ENCODE data around the gene ZNF800.

DNA sequence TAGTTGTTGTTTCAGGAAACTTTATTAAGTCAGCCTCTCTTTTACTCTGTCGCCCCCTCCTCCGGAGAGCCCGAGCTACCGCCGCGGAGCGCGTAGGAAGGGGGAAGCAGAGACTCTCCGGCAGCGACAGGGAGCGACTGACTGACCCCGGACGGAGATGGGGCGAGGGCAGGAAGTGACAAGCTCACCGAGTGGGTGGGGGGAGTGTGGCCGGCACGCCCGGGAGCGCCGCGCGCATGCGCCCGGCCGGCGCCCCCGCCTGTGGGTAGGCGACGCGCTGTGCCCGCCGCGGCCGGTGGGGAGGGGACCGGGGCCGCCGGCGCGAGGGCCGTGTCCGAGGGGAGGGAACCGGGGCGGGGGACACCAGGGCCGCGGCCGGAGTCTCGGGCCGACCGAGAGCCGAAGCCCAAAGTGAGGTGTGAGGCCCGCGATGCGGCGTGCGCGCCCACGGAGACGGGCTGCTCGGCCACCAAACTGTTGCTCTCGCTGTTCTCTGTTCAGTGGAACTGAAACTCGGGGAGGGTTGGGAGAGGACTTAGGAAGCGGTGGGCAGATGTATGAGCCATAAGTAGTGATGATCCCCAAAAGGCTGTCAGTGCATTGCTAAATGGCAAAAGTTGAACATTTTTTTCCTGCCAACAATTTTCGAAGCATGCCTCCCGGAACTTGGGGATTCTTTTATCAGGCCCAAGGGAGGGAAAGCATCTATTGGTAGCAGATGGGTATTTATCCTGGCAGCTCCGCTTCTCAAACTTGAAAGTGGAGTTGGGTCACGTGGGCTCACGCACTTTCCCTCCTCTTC lies at the start of gene ZNF800:
- TF ChIP-seq, protein P1, sequence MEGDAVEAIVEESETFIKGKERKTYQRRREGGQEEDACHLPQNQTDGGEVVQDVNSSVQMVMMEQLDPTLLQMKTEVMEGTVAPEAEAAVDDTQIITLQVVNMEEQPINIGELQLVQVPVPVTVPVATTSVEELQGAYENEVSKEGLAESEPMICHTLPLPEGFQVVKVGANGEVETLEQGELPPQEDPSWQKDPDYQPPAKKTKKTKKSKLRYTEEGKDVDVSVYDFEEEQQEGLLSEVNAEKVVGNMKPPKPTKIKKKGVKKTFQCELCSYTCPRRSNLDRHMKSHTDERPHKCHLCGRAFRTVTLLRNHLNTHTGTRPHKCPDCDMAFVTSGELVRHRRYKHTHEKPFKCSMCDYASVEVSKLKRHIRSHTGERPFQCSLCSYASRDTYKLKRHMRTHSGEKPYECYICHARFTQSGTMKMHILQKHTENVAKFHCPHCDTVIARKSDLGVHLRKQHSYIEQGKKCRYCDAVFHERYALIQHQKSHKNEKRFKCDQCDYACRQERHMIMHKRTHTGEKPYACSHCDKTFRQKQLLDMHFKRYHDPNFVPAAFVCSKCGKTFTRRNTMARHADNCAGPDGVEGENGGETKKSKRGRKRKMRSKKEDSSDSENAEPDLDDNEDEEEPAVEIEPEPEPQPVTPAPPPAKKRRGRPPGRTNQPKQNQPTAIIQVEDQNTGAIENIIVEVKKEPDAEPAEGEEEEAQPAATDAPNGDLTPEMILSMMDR (conservative IDR thresholded peaks at IDR 0.05), result no peak
- TF ChIP-seq ZFX (IDR thresholded peaks at IDR 0.05), result no peak; the same call in 1 of the 2 replicates

All from C4-2B (cell line).